Measurements from ENCODE around the gene TSPY8.
"Not testable (repeated sequence)": the region's sequence is repeated elsewhere in the genome, so short reads cannot be mapped to it uniquely, and the experiment has no call there.

DNA sequence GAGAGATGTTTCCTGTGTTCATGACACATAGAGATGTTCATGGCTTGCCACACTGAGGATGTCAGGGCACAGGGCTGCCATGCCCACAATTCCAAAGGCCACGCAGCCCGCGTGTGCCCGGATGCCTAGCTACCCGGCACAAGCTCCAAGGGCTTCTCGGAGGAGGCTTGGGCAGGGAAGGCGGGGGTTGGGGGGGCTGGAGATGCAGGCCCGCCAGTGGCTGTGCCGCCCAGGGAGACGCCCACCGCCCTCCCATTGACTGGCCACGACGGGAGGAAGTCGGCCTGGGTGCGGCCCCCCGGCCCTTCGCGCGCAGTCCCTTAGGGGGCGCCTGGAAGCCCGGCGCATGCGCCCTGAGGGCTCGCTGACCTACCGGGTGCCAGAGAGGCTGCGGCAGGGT, 20.4 kb upstream of the TSPY8 start, which contains the start of gene TSPY4:
- TF ChIP-seq POLR2A, POLR2AphosphoS5 (IDR thresholded peaks at IDR 0.05): not testable (repeated sequence)
